RWPE2 (cell line): ENCODE measurements around the gene BBS9.

Source experiments
- ATAC-seq: fragments of 200-7000 bp; cut with Tn5 transposase; 3 replicates; pipeline ENCODE4 v1.9.1; 2021; ENCODE audit warnings: low read depth
- DNase-seq: peaks from one replicate; pipeline ENCODE4 v3.0.0-alpha.2; 2020; ENCODE audit warnings: low spot score
- H3K27ac ChIP-seq: fragments of 450-650 bp; 2 replicates; pipeline ENCODE4 v1.5.1; 2017; ENCODE audit warnings: mild to moderate bottlenecking; ENCODE audit not compliant: poor library complexity, severe bottlenecking
- H3K27me3 ChIP-seq: fragments of 250-450 bp; sonication (Bioruptor Pico); 2 replicates; pipeline ENCODE4 v1.5.1; 2021; ENCODE audit warnings: mild to moderate bottlenecking, moderate library complexity; ENCODE audit not compliant: insufficient read depth, poor library complexity, severe bottlenecking
- H3K36me3 ChIP-seq: fragments of 250-450 bp; sonication (Bioruptor Pico); 2 replicates; pipeline ENCODE4 v1.5.1; 2020; ENCODE audit warnings: low read depth, mild to moderate bottlenecking, moderate library complexity
- H3K4me1 ChIP-seq: fragments of 250-450 bp; sonication (Bioruptor Pico); 2 replicates; pipeline ENCODE4 v1.5.1; 2021; ENCODE audit warnings: mild to moderate bottlenecking, moderate library complexity; ENCODE audit not compliant: insufficient read depth, poor library complexity, severe bottlenecking
- H3K4me3 ChIP-seq: fragments of 250-450 bp; sonication (Bioruptor Pico); 2 replicates; pipeline ENCODE4 v1.5.1; 2021; ENCODE audit warnings: mild to moderate bottlenecking, moderate library complexity; ENCODE audit not compliant: severe bottlenecking
- H3K9me3 ChIP-seq: fragments of 250-450 bp; sonication (Bioruptor Pico); 2 replicates; pipeline ENCODE4 v1.5.1; 2021; ENCODE audit warnings: mild to moderate bottlenecking, moderate library complexity; ENCODE audit not compliant: severe bottlenecking
- CTCF ChIP-seq: fragments of 450-650 bp; IDR thresholded peaks from one replicate; pipeline ENCODE4 v1.5.1; 2017; ENCODE audit warnings: mild to moderate bottlenecking, moderate library complexity; ENCODE audit not compliant: poor library complexity, severe bottlenecking

Gene BBS9

GRCh38 chr7:33128990-33129805 lies at the start of gene BBS9:
TSS of gene BBS9 (plus strand) at chr7:33129564. CDS start at chr7:33146253, 16,689 bp downstream.
- Histone ChIP-seq H3K4me3 (peak within 1 kb of the TSS; percentile 73), H3K36me3 (no peaks in the 10 kb centered on the region), H3K4me1 (peaks cover 8% of the 10 kb centered on the region), H3K27ac (peak within 1 kb of the TSS; percentile 44), H3K9me3 (no peaks in the 10 kb centered on the region), H3K27me3 (no peaks in the 10 kb centered on the region)
- DNase-seq (peak; percentile 91), ATAC-seq (peak; percentile 100)
- TF ChIP-seq CTCF: no peak

- Histone ChIP-seq H3K27ac (no peak overlapping the region), H3K27me3 (no peaks in the 10 kb centered on the region), H3K9me3 (no peaks in the 10 kb centered on the region), H3K4me1 (no peaks in the 10 kb centered on the region), H3K36me3 (no peaks in the 10 kb centered on the region), H3K4me3 (no peak overlapping the region)
- TF ChIP-seq CTCF: no peak
- ATAC-seq (no peak), DNase-seq (no peak)
Observed at GRCh38 chr7:33079763-33080690, 49.3 kb upstream of the BBS9 start.

GRCh38 chr7:33087356-33087755 lies 42.0 kb upstream of the BBS9 start:
- H3K4me3 ChIP-seq: no peak overlapping the region
- no peaks in the 10 kb centered on the region for H3K9me3 ChIP-seq
- ATAC-seq: no peak
- DNase-seq: no peak
- H3K27ac ChIP-seq: no peak overlapping the region
- TF ChIP-seq CTCF: no peak
- no peaks in the 10 kb centered on the region for H3K36me3 ChIP-seq
- no peaks in the 10 kb centered on the region for H3K4me1 ChIP-seq
- no peaks in the 10 kb centered on the region for H3K27me3 ChIP-seq

- ATAC-seq (no peak), DNase-seq (no peak)
Observed at GRCh38 chr7:33087858-33088257, 41.5 kb upstream of the BBS9 start.

More at GRCh38 chr7:33087858-33088257, 41.5 kb upstream of the BBS9 start:
- Histone ChIP-seq H3K9me3 (no peaks in the 10 kb centered on the region), H3K4me1 (no peaks in the 10 kb centered on the region), H3K27me3 (no peaks in the 10 kb centered on the region), H3K27ac (no peak overlapping the region), H3K4me3 (no peak overlapping the region), H3K36me3 (no peaks in the 10 kb centered on the region)
- no peak for TF ChIP-seq CTCF
